ENCODE data around the gene GGT7.
"Not testable (repeated sequence)": the region's sequence is repeated elsewhere in the genome, so short reads cannot be mapped to it uniquely, and the experiment has no call there.

GGT7 gene

GRCh38 chr20:34881689-34882088, 9.0 kb upstream of the GGT7 start:
- TF ChIP-seq, protein P1, sequence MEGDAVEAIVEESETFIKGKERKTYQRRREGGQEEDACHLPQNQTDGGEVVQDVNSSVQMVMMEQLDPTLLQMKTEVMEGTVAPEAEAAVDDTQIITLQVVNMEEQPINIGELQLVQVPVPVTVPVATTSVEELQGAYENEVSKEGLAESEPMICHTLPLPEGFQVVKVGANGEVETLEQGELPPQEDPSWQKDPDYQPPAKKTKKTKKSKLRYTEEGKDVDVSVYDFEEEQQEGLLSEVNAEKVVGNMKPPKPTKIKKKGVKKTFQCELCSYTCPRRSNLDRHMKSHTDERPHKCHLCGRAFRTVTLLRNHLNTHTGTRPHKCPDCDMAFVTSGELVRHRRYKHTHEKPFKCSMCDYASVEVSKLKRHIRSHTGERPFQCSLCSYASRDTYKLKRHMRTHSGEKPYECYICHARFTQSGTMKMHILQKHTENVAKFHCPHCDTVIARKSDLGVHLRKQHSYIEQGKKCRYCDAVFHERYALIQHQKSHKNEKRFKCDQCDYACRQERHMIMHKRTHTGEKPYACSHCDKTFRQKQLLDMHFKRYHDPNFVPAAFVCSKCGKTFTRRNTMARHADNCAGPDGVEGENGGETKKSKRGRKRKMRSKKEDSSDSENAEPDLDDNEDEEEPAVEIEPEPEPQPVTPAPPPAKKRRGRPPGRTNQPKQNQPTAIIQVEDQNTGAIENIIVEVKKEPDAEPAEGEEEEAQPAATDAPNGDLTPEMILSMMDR (IDR thresholded peaks at IDR 0.05; ENCODE audit: low read depth, low read length) = no peak
- no peak overlapping the region for H3K4me3 ChIP-seq (ENCODE audit: low read depth, low read length)

DNA sequence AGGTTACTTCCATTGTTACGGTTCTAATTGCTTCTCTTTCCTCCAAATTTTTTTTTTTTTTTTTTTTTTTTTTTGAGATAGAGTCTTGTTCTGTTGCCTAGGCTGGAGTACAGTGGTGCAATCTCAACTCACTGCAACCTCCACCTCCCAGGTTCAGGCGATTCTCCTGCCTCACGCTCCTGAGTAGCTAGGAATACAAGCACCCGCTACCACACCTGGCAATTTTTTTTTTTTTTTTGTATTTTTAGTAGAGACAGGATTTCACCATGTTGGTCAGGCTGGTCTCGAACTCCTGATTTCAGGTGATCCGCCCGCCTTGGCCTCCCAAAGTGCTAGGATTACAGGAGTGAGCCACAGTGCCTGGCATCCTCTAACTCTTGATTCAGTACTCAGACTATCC, 8.3 kb upstream of the GGT7 start:
- H3K4me3 ChIP-seq (ENCODE audit: low read depth, low read length) = not testable (repeated sequence)

GRCh38 chr20:34880215-34880850, 7.7 kb upstream of the GGT7 start:
- TF ChIP-seq, protein P1 (IDR thresholded peaks at IDR 0.05; ENCODE audit: low read depth, low read length) = no peak
- no peak overlapping the region for H3K4me3 ChIP-seq (ENCODE audit: low read depth, low read length)

DNA sequence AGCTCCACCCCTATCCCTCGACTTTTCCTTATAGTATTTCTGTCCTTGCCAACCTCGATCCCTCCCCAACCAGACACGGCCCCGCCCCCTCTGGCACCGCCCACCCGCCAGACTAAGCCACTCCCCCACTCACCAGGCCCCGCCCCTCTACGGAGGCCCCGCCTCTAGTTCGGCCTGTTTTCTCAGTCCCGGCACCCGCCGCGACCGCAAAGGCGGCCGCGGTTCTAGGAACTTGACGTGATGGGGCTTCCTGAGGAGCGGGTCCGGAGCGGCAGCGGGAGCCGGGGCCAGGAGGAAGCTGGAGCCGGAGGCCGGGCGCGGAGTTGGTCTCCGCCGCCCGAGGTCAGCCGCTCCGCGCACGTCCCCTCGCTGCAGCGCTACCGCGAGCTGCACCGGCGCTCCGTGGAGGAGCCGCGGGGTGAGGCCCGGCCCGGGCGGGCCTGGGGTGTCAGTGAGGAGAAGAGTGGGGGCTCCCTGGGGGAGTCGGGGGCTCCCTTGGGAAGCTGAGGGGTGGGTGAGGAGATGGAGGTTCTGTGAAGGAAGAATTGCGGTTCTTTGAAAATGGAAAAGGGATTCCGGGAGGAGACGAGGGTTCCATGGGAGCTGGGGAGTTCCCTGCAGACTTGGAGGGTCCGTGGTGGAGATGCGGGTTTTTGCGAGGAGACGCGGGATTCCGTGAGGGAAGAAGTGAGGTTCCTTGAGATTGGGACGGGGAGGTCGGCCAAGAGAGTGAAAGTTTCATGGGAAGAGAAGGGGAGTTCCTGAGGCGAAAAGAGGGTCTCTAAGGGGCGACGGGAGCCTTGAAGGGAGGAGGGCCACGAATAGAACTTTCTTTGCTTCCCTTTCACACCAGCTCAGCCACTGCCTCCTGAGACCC, 4.0 kb upstream of the GGT7 start, which contains the start of gene ACSS2:
TSS of gene ACSS2 (plus strand) at position 207 of the 877 bp plus-strand sequence. CDS start at position 241, 34 bp downstream.
- peak within 1 kb of the TSS; percentile 72 for H3K4me3 ChIP-seq (ENCODE audit: low read depth, low read length)
- TF ChIP-seq, protein P1 (IDR thresholded peaks at IDR 0.05; ENCODE audit: low read depth, low read length) = no peak

DNA sequence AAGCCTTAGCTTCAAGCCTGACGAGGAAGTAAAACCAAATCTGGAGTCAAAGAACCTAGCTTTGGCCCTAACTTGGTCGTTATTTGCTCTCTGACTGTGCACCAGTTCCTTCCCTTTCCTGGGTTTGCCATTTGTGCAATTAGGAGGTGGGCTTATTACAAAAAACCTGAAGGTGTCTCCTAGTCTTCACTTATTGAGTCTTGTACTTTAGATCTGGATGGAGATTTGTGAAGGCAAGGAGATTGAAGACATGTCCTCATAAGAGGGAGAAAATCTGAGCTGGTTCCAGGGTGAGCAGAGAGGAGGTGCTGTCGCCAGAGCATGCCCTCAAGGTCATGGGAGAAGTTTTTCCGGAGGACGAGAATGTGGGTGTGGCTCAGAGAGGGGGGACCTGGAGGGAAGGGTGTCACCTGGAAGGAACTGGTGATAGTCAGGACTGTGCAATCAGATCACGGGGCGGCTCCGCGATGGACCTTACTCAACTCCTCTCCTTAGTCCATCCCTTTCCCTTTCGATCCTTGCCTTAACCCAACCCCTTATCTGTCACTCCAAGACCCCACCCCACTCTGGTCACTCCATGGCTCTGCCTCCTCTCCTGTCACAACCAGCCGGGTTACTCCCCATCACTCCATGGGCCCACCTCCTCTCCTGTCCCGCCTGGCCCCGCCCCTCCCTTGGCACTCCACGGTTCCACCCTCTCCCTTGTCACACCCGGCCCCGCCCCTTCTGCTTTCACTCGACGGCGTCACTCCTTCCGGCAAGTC, 3.2 kb upstream of the GGT7 start:
- H3K4me3 ChIP-seq (ENCODE audit: low read depth, low read length) = peak overlapping the region; percentile 46
- TF ChIP-seq, protein P1 (IDR thresholded peaks at IDR 0.05; ENCODE audit: low read depth, low read length) = no peak

- no peak overlapping the region for H3K4me3 ChIP-seq (ENCODE audit: low read depth, low read length)
- TF ChIP-seq, protein P1 (IDR thresholded peaks at IDR 0.05; ENCODE audit: low read depth, low read length) = peak; percentile 86
Observed at GRCh38 chr20:34874094-34874654, 1.5 kb upstream of the GGT7 start.

DNA sequence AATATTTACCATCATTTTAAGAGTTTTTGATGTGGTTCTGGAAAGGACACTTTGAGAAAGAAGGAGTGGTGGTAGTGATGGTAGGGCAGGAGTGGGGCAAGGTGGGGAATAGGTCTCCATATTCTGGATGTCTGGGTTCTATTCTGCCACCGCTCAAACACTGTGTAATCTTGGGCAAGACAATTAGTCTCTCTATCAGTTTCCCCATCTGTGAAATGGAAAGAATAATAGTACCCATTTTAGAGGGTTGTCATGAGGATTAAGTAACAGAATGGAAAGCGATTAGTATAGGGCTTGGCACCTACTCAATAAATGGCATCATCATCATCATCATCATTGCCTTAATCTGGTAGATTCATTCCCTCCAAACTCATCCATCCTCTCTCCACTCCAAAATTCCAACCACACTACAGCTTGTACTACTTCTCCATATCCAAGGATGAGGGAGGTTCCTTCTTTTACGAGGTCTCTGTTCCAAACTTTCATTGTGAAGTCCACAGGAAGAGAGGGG, 982 bp upstream of the GGT7 start:
- TF ChIP-seq, protein P1 (IDR thresholded peaks at IDR 0.05; ENCODE audit: low read depth, low read length) = no peak
- no peak overlapping the region; the same call in 1 of the 2 replicates for H3K4me3 ChIP-seq (ENCODE audit: low read depth, low read length)

Measured in WI38 (cell line).